WI38 (cell line): ENCODE data around the gene EFCAB8.

Experiments
- H3K4me3 ChIP-seq: 2 replicates; pipeline ENCODE4 v1.5.1; 2011; ENCODE audit warnings: low read depth, mild to moderate bottlenecking, control low read depth, low read length
- TF ChIP-seq, protein P1 (sequence below): IDR thresholded peaks from 2 replicates; pipeline ENCODE4 v1.5.1; 2012; ENCODE audit warnings: low read depth, mild to moderate bottlenecking, control low read depth, low read length

EFCAB8 gene

DNA sequence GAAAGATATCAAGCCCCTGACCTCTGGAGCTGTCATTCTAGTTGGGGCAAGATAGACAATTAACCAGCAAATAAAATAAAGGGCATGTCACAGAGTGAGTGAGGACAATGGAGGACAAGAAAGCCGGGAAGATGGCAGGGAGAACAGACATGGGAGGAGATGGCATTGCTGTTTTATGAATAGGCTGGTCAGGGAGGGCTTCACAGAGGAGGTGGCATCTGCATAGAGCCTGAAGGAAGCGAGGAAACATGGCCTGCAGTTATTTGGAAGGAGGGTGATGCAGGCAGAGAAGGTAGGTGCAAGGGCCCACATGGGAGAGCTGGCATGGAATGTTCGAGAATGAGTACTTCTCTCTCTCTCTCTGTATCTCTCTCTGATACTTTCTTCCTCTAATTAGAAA, 63.7 kb downstream of the EFCAB8 start:
- TF ChIP-seq, protein P1, sequence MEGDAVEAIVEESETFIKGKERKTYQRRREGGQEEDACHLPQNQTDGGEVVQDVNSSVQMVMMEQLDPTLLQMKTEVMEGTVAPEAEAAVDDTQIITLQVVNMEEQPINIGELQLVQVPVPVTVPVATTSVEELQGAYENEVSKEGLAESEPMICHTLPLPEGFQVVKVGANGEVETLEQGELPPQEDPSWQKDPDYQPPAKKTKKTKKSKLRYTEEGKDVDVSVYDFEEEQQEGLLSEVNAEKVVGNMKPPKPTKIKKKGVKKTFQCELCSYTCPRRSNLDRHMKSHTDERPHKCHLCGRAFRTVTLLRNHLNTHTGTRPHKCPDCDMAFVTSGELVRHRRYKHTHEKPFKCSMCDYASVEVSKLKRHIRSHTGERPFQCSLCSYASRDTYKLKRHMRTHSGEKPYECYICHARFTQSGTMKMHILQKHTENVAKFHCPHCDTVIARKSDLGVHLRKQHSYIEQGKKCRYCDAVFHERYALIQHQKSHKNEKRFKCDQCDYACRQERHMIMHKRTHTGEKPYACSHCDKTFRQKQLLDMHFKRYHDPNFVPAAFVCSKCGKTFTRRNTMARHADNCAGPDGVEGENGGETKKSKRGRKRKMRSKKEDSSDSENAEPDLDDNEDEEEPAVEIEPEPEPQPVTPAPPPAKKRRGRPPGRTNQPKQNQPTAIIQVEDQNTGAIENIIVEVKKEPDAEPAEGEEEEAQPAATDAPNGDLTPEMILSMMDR = no peak
- no peak overlapping the region for H3K4me3 ChIP-seq

GRCh38 chr20:32924781-32925180, 66.1 kb downstream of the EFCAB8 start:
- TF ChIP-seq, protein P1 = no peak
- no peak overlapping the region for H3K4me3 ChIP-seq

DNA sequence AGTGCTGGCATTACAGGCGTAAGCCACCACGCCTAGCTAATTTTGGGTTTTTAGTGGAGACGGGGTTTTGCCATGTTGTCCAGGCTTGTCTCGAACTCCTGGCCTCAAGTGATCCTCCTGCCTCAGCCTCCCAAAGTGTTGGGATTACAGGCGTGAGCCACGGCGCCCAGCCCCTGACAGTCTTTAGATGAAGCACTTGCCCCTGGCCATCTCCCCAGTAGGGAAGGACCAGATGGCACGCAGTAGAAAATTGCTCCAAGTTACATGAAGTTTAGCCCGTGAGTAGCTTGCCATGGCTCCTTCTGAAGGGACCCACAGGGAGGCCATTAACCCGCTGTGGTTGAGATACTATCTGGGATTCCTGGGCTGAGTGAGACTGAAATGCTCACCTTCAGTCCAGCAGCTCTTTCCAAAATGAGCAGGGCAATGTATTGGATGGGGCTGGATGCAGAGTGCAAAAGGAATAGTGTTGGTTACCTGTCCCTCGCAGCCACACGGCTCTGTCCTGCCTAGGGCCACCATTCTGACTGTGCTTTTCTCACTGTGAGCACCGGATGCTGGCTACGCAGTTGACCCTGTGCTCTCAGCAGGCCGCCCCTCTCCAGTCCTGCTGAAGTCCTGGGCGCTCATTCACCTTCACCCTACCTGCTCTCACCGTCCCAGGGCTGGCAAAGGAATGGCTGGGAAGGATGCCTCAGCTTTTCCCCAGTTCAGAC, 66.9 kb downstream of the EFCAB8 start:
- H3K4me3 ChIP-seq = no peak overlapping the region
- TF ChIP-seq, protein P1 = no peak

DNA sequence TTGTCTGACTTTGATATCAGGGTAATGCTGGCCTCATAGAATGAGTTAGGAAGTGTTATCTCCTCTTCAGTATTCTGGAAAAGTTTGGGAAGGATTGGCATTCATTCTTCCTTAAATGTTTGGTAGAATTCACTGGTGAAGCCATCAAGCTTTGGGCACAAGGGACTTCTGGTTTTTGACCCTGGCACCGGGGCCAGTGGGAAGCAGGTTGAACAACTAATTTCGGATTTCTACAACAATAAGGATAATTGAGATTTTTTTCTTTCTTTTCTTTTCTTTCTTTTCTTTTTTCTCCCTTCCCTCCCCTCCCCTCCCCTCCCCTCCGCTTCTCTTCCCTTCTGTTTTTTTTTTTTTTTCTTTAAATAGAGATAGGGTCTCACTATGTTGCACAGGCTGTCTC, 70.4 kb downstream of the EFCAB8 start:
- no peak overlapping the region for H3K4me3 ChIP-seq
- TF ChIP-seq, protein P1 = no peak

DNA sequence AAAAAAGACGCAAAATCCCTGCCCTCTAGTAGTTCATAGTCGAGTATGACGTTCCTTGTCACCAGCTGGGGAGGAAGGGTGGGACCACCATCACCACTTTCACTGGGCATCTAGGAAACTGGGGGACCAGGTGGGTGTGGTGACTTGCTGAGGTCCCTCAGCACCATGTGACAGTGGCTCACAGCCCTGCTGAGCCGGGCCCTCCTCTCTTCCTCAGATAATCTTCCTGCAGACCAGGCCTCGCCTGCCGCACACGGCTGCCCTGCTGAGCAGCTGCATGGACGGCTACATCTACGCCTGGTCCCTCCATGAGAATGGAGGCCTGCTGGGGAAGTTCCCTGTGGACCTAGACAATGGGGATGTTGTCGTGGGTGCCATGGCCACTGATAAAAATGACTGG, 71.5 kb downstream of the EFCAB8 start:
- H3K4me3 ChIP-seq = no peak overlapping the region
- TF ChIP-seq, protein P1 = no peak

- H3K4me3 ChIP-seq = no peak overlapping the region
- TF ChIP-seq, protein P1 = no peak
Observed at GRCh38 chr20:32930701-32931100, 72.0 kb downstream of the EFCAB8 start.

GRCh38 chr20:32934580-32934979, 75.9 kb downstream of the EFCAB8 start:
- TF ChIP-seq, protein P1 = no peak
- no peak overlapping the region for H3K4me3 ChIP-seq
